ENCODE measurements around the gene RYR1. TPM values are rescaled to one million over a fixed set of nuclear protein-coding genes. Genes with fewer than 3 reads are reported as not detected.
A peak's percentile ranks its signal among the peaks of the same experiment; 100 is the strongest.

The RYR1 gene
- total RNA-seq, 1 donor from 2014 or later: 0.65 TPM

DNA sequence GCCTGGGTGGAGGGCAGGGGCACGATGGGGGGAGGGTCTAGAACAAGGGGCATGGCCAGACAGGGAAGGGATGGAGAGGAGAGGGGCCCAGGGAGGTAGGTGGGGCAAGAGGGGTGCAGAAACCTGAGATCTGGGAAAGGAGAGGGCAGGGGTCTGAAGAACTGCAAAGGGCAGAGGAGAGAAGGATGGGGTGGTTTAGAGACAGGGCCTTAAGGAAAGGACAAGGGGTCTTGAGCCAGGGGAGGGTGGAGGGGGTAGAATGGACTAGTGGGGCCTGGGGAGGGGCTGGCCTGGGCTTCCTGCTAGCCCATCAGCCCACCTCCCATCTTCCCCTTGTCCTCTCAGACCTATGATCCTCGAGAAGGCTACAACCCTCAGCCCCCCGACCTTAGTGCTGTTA is 72.5 kb downstream of the RYR1 start:
- no peak for DNase-seq (ENCODE audit: low spot score, unreplicated experiment)
- H3K9me3 Mint-ChIP-seq (ENCODE audit: low read depth): no peaks in the 10 kb centered on the region
- H3K4me1 Mint-ChIP-seq (ENCODE audit: low read depth): peaks cover 4% of the 10 kb centered on the region
- no peaks in the 10 kb centered on the region for H3K36me3 Mint-ChIP-seq (ENCODE audit: insufficient read depth)
- TF ChIP-seq, protein P1, sequence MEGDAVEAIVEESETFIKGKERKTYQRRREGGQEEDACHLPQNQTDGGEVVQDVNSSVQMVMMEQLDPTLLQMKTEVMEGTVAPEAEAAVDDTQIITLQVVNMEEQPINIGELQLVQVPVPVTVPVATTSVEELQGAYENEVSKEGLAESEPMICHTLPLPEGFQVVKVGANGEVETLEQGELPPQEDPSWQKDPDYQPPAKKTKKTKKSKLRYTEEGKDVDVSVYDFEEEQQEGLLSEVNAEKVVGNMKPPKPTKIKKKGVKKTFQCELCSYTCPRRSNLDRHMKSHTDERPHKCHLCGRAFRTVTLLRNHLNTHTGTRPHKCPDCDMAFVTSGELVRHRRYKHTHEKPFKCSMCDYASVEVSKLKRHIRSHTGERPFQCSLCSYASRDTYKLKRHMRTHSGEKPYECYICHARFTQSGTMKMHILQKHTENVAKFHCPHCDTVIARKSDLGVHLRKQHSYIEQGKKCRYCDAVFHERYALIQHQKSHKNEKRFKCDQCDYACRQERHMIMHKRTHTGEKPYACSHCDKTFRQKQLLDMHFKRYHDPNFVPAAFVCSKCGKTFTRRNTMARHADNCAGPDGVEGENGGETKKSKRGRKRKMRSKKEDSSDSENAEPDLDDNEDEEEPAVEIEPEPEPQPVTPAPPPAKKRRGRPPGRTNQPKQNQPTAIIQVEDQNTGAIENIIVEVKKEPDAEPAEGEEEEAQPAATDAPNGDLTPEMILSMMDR (IDR thresholded peaks at IDR 0.05; ENCODE audit: unreplicated experiment): no peak
- no peak overlapping the region for H3K4me3 Mint-ChIP-seq (ENCODE audit: low read depth)
- H3K27me3 Mint-ChIP-seq: peaks cover 19% of the 10 kb centered on the region
- no peak overlapping the region for H3K27ac Mint-ChIP-seq

DNA sequence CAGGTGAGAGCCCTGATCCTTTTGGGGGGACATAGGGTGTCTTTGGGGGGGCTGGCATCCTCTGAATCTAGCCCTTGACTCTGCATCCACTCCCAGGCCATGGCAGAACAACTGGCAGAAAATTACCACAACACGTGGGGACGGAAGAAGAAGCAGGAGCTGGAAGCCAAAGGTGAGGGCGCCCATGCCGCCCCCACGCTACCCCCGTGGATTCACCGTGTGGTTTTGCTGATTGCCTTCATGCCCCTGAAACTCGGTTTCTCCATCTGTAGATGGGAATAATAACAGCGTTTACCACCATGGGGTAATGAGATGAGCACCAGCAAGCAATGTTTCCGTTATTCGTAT is 72.9 kb downstream of the RYR1 start:
- H3K36me3 Mint-ChIP-seq (ENCODE audit: insufficient read depth): no peaks in the 10 kb centered on the region
- H3K4me1 Mint-ChIP-seq (ENCODE audit: low read depth): peaks cover 4% of the 10 kb centered on the region
- TF ChIP-seq, protein P1 (IDR thresholded peaks at IDR 0.05; ENCODE audit: unreplicated experiment): no peak
- no peak for DNase-seq (ENCODE audit: low spot score, unreplicated experiment)
- peaks cover 17% of the 10 kb centered on the region for H3K27me3 Mint-ChIP-seq
- no peak overlapping the region for H3K27ac Mint-ChIP-seq
- H3K9me3 Mint-ChIP-seq (ENCODE audit: low read depth): no peaks in the 10 kb centered on the region
- no peak overlapping the region for H3K4me3 Mint-ChIP-seq (ENCODE audit: low read depth)

DNA sequence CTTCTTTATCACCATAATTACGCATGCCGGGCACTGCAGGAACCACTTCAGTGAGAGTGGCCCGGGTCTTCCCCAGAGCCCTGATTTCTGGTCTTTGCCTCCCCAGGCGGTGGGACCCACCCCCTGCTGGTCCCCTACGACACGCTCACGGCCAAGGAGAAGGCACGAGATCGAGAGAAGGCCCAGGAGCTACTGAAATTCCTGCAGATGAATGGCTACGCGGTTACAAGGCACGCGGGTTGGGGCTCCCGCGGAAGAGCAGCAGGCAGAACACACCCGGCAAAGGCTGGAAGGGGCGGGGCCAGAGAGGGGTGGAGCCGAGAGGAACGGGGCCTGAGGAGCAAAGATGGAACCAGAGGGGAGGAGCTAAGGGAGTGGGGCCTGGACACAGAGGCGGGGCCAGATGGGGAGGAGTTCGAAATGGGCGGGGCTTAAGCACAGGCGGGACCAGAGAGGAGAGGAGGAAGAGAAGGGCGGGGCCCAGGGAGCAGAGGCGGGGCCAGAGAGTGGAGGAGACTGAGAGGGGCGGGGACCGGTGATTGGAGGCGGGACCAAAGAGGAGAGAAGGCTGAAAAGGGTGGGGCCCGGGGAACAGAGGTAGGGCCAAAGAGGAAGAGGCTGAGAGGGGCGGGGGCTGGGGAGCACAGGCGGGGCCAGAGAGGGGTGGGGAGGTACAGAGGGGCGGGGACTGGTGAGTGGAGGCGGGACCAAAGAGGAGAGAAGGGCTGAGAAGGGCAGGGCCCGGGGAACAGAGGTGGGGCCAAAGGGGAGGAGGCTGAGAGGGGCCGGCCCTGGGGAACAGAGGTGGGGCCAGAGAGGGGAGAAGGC is 73.4 kb downstream of the RYR1 start:
- H3K4me1 Mint-ChIP-seq (ENCODE audit: low read depth): peaks cover 4% of the 10 kb centered on the region
- H3K4me3 Mint-ChIP-seq (ENCODE audit: low read depth): no peak overlapping the region
- no peaks in the 10 kb centered on the region for H3K9me3 Mint-ChIP-seq (ENCODE audit: low read depth)
- H3K27ac Mint-ChIP-seq: no peak overlapping the region
- peaks cover 16% of the 10 kb centered on the region for H3K27me3 Mint-ChIP-seq
- no peaks in the 10 kb centered on the region for H3K36me3 Mint-ChIP-seq (ENCODE audit: insufficient read depth)
- DNase-seq (ENCODE audit: low spot score, unreplicated experiment): peak; percentile 25
- TF ChIP-seq, protein P1 (IDR thresholded peaks at IDR 0.05; ENCODE audit: unreplicated experiment): no peak

DNA sequence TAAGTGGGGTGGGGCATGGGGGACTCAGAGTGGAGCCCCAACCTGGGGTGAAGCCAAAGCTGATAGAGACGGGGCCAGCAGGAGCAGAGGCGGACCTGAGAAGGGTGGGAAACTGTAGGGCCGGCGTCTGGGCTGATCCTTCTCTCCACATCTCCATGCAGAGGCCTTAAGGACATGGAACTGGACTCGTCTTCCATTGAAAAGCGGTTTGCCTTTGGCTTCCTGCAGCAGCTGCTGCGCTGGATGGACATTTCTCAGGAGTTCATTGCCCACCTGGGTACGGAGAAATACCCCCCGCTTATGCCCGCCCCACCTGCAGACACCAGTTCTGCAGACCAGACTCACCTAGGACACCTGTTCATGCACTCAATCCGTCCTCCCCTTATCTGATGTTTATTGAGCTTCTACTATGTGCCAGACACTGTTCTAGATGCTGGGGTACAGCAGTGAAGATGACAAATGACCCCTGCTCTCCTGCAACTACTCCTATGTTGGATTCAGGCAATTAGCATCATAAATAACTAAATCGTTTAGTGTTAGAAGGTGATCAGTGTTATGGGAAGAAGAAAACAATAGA is 74.1 kb downstream of the RYR1 start:
- H3K36me3 Mint-ChIP-seq (ENCODE audit: insufficient read depth): no peaks in the 10 kb centered on the region

DNA sequence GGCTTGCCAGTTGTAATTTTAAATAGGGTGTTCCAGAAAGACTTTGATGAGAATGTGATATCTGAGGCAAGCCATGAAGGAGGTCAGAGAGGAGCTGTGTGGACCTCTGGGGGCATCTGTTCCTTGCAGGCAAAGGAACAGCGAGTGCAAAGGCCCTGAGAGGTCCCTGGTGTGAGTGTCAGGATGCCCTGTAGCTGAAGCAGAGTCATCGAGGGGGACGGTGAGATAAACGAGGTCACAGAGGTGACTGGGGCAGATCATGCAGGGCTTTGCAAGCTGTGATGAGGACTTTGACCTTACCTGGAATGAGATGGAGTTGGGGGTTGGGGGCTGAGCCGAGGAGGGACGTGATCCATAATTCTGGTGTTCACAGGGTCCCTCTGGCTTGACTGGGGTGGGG is 75.0 kb downstream of the RYR1 start:
- Mint-ChIP-seq H3K9me3 (ENCODE audit: low read depth) (no peaks in the 10 kb centered on the region), H3K36me3 (ENCODE audit: insufficient read depth) (no peaks in the 10 kb centered on the region), H3K27me3 (peaks cover 14% of the 10 kb centered on the region), H3K4me3 (ENCODE audit: low read depth) (no peak overlapping the region), H3K27ac (no peak overlapping the region), H3K4me1 (ENCODE audit: low read depth) (peaks cover 4% of the 10 kb centered on the region)
- TF ChIP-seq, protein P1 (IDR thresholded peaks at IDR 0.05; ENCODE audit: unreplicated experiment): no peak
- no peak for DNase-seq (ENCODE audit: low spot score, unreplicated experiment)

More for the DNA sequence above, 74.1 kb downstream of the RYR1 start:
- H3K9me3 Mint-ChIP-seq (ENCODE audit: low read depth): no peaks in the 10 kb centered on the region
- DNase-seq (ENCODE audit: low spot score, unreplicated experiment): no peak
- H3K27me3 Mint-ChIP-seq: peaks cover 14% of the 10 kb centered on the region
- no peak overlapping the region for H3K4me3 Mint-ChIP-seq (ENCODE audit: low read depth)
- TF ChIP-seq, protein P1 (IDR thresholded peaks at IDR 0.05; ENCODE audit: unreplicated experiment): no peak
- H3K4me1 Mint-ChIP-seq (ENCODE audit: low read depth): peaks cover 4% of the 10 kb centered on the region
- H3K27ac Mint-ChIP-seq: peak overlapping the region; percentile 4

Measured in progenitor cell of endocrine pancreas (in vitro differentiated cells).